HT1080 (cell line): ENCODE results near the gene HECTD2. TPM values are rescaled to one million over a fixed set of nuclear protein-coding genes. Genes with fewer than 3 reads are reported as not detected.

Source experiments
- DNase-seq: peaks from one replicate; pipeline ENCODE4 v3.0.0-alpha.2; 2015; ENCODE audit warnings: low read depth
- total RNA-seq: library from RNA; depleted of rRNA; stranded (reverse); fragments of >200 nt; shearing (Covaris generic); gene quantifications from 2 replicates; pipeline ENCODE4 v1.2.3, GENCODE V29; 2014

HECTD2 gene
- total RNA-seq, 1 experiment from 2014 or later, result 3.8 TPM

GRCh38 chr10:91536111-91536510 is 126.0 kb downstream of the HECTD2 start:
- no peak for DNase-seq

- no peak for DNase-seq
These were observed 126.6 kb downstream of the HECTD2 start for GRCh38 chr10:91536733-91537132.

- no peak for DNase-seq
These were observed 127.7 kb downstream of the HECTD2 start for GRCh38 chr10:91537614-91538383.

- DNase-seq, result no peak
These were observed 129.8 kb downstream of the HECTD2 start for GRCh38 chr10:91539930-91540329.

- DNase-seq, result peak; percentile 68
These were observed 130.6 kb downstream of the HECTD2 start for GRCh38 chr10:91540733-91541132.

- no peak for DNase-seq
These were observed 131.3 kb downstream of the HECTD2 start for GRCh38 chr10:91541481-91541880.

- DNase-seq, result no peak
These were observed 135.2 kb downstream of the HECTD2 start for GRCh38 chr10:91545384-91545783.

- no peak for DNase-seq
These were observed 135.7 kb downstream of the HECTD2 start for GRCh38 chr10:91545838-91546237.

- DNase-seq, result peak; percentile 26
These were observed 139.1 kb downstream of the HECTD2 start for GRCh38 chr10:91549262-91549661.

- DNase-seq, result no peak
These were observed 139.9 kb downstream of the HECTD2 start for GRCh38 chr10:91550021-91550420.

- DNase-seq, result peak; percentile 51
These were observed 141.7 kb downstream of the HECTD2 start for GRCh38 chr10:91551856-91552255.

GRCh38 chr10:91552274-91553095 is 142.3 kb downstream of the HECTD2 start:
- DNase-seq, result no peak

GRCh38 chr10:91555455-91555854 is 145.3 kb downstream of the HECTD2 start:
- DNase-seq, result no peak

GRCh38 chr10:91556691-91557566 is 146.8 kb downstream of the HECTD2 start:
- DNase-seq, result no peak

- DNase-seq, result no peak
These were observed 147.5 kb downstream of the HECTD2 start for GRCh38 chr10:91557651-91558111.

GRCh38 chr10:91558473-91558872 is 148.3 kb downstream of the HECTD2 start:
- no peak for DNase-seq

GRCh38 chr10:91559169-91559568 is 149.0 kb downstream of the HECTD2 start:
- DNase-seq, result no peak

GRCh38 chr10:91559750-91560149 is 149.6 kb downstream of the HECTD2 start:
- DNase-seq, result no peak

- peak; percentile 64 for DNase-seq
These were observed 150.7 kb downstream of the HECTD2 start for GRCh38 chr10:91560827-91561226.

- no peak for DNase-seq
These were observed 152.9 kb downstream of the HECTD2 start for GRCh38 chr10:91562839-91563581.

- DNase-seq, result no peak
These were observed 153.9 kb downstream of the HECTD2 start for GRCh38 chr10:91564026-91564425.
